Smooth muscle cell (in vitro differentiated cells): Measurements from ENCODE around the gene GPR139. TPM values are rescaled to one million over a fixed set of nuclear protein-coding genes. Genes with fewer than 3 reads are reported as not detected.

Experiments used
- DNase-seq: peaks from one replicate; lab custom pipeline; 2025; ENCODE audit not compliant: unreplicated experiment; lab: John Stamatoyannopoulos, UW
- H2AFZ ChIP-seq: fragments of 200-600 bp; sonication (generic); 2 replicates; pipeline ENCODE4 v1.6.0; 2016; ENCODE audit warnings: antibody characterized with exemption, low read depth, mild to moderate bottlenecking
- H3F3A ChIP-seq: fragments of 200-600 bp; sonication (generic); 2 replicates; pipeline ENCODE4 v1.6.0; 2017; ENCODE audit warnings: antibody characterized with exemption, low read depth
- H3K27ac ChIP-seq: fragments of 200-600 bp; sonication (generic); 2 replicates; pipeline ENCODE4 v1.5.1; 2016; ENCODE audit warnings: low read depth, mild to moderate bottlenecking
- H3K27me3 ChIP-seq: fragments of 200-600 bp; sonication (generic); 2 replicates; pipeline ENCODE4 v1.6.1; 2016; ENCODE audit warnings: low read depth, mild to moderate bottlenecking
- H3K36me3 ChIP-seq: fragments of 200-600 bp; sonication (generic); 2 replicates; pipeline ENCODE4 v1.5.1; 2016; ENCODE audit warnings: low read depth
- H3K4me1 ChIP-seq: fragments of 200-600 bp; sonication (generic); 2 replicates; pipeline ENCODE4 v1.5.1; 2016; ENCODE audit warnings: low read depth
- H3K4me2 ChIP-seq: fragments of 200-600 bp; sonication (generic); 2 replicates; pipeline ENCODE4 v1.6.0; 2016; ENCODE audit warnings: mild to moderate bottlenecking
- H3K4me3 ChIP-seq: fragments of 200-600 bp; sonication (generic); 2 replicates; pipeline ENCODE4 v1.5.1; 2016; ENCODE audit warnings: mild to moderate bottlenecking
- H3K79me2 ChIP-seq: fragments of 200-600 bp; sonication (generic); 2 replicates; pipeline ENCODE4 v1.6.0; 2016; ENCODE audit warnings: low read depth, mild to moderate bottlenecking
- H3K9ac ChIP-seq: fragments of 200-600 bp; sonication (generic); 2 replicates; pipeline ENCODE4 v1.6.0; 2016; ENCODE audit warnings: low read depth
- H3K9me3 ChIP-seq: fragments of 200-600 bp; sonication (generic); replicated peaks from 2 replicates; pipeline ENCODE4 v1.5.1; 2016; ENCODE audit warnings: low read depth
- H4K20me1 ChIP-seq: fragments of 200-600 bp; sonication (generic); 2 replicates; pipeline ENCODE4 v1.6.0; 2016; ENCODE audit warnings: low read depth
- WGBS: methylation state at CpG from one replicate; pipeline ENCODE4 v1.1.7; 2016; ENCODE audit warnings: low lambda C conversion rate; 5-methylcytosine and 5-hydroxymethylcytosine counted together
- polyA plus RNA-seq: library from polyadenylated mRNA; unstranded; fragments of >200 nt; fragmentation: Nextera tagmentation; extraction: Ambion mirVana; gene quantifications from 2 replicates; pipeline ENCODE4 v1.2.1, GENCODE V29; 2016
- total RNA-seq: library from RNA; depleted of rRNA; stranded (reverse); fragments of >200 nt; gene quantifications from 2 replicates; pipeline ENCODE4 v1.2.3, GENCODE V29; 2014
- TF ChIP-seq, protein P1 (sequence below): fragments of 200-600 bp; sonication (generic); IDR thresholded peaks from 2 replicates; pipeline ENCODE4 v1.5.1; 2017; ENCODE audit warnings: borderline replicate concordance, mild to moderate bottlenecking, antibody characterized with exemption; ENCODE audit not compliant: insufficient read depth, poor library complexity, severe bottlenecking

Gene GPR139
- total and polyA plus RNA-seq, 2 experiments from 2014 or later = not detected

- Histone ChIP-seq H3K9me3 (no peaks in the 10 kb centered on the region), H3K9ac (no peak overlapping the region), H2AFZ (no peak overlapping the region), H4K20me1 (no peaks in the 10 kb centered on the region), H3K36me3 (no peaks in the 10 kb centered on the region), H3K4me3 (no peak overlapping the region), H3K27ac (no peak overlapping the region), H3K4me2 (no peak overlapping the region), H3K79me2 (no peaks in the 10 kb centered on the region), H3K27me3 (no peaks in the 10 kb centered on the region), H3K4me1 (no peaks in the 10 kb centered on the region), H3F3A (no peaks in the 10 kb centered on the region)
- no peak for DNase-seq
- TF ChIP-seq, protein P1, sequence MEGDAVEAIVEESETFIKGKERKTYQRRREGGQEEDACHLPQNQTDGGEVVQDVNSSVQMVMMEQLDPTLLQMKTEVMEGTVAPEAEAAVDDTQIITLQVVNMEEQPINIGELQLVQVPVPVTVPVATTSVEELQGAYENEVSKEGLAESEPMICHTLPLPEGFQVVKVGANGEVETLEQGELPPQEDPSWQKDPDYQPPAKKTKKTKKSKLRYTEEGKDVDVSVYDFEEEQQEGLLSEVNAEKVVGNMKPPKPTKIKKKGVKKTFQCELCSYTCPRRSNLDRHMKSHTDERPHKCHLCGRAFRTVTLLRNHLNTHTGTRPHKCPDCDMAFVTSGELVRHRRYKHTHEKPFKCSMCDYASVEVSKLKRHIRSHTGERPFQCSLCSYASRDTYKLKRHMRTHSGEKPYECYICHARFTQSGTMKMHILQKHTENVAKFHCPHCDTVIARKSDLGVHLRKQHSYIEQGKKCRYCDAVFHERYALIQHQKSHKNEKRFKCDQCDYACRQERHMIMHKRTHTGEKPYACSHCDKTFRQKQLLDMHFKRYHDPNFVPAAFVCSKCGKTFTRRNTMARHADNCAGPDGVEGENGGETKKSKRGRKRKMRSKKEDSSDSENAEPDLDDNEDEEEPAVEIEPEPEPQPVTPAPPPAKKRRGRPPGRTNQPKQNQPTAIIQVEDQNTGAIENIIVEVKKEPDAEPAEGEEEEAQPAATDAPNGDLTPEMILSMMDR = no peak
- 69% methylated on average over 5 of the region's 5 CpGs for WGBS
Measured at GRCh38 chr16:20053336-20053735, 20.4 kb downstream of the GPR139 start.

DNA sequence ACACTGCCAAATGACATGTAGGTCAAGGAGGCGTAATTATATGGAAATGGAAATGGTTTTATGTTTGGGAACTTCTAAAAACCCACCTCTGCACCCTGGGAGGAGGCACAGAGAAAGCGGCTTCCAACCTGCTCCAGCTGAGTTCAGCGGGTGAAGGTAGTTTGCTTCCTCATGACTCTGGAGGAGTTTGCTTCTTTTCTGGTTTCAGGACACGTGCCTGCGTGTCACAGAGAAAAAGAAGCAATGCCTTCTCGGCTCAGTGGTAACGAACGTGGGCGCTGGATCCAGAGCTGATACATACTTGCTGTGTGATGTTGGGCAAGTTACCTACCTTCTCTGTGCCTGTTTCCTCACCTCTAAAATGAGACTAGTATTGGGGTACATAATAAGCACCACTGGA, 22.1 kb downstream of the GPR139 start:
- 96% methylated on average over 9 of the region's 9 CpGs for WGBS
- no peaks in the 10 kb centered on the region for H3K9me3 ChIP-seq
- TF ChIP-seq, protein P1 = no peak

DNA sequence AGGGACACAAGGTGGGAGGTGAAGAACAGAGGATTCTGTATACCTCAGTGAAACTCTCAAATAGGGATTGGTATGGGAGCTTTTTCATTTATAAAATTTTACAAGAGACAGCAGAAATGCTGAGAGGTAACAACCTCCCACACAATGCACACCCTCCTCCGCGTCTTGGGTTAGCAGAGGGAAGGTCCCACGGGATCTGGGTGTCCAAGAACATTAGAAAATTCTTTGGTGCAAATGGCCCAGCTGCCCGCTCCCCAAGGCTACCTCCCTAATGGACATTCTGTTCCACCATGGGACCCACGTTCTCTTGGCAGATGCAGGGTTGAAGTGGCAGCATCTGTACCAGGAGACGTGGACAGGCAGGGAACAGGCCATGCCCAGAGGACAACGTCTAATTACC, 22.5 kb downstream of the GPR139 start:
- Histone ChIP-seq H3K4me3 (no peak overlapping the region), H3K4me2 (no peak overlapping the region), H3K9me3 (no peaks in the 10 kb centered on the region), H3K9ac (no peak overlapping the region), H2AFZ (no peak overlapping the region), H4K20me1 (no peaks in the 10 kb centered on the region), H3K27me3 (no peaks in the 10 kb centered on the region), H3F3A (no peaks in the 10 kb centered on the region), H3K4me1 (no peaks in the 10 kb centered on the region), H3K36me3 (no peaks in the 10 kb centered on the region), H3K79me2 (no peaks in the 10 kb centered on the region), H3K27ac (no peak overlapping the region)
- 87% methylated on average over 7 of the region's 7 CpGs for WGBS
- DNase-seq = no peak
- TF ChIP-seq, protein P1 = no peak

More for the DNA sequence above, 22.1 kb downstream of the GPR139 start:
- Histone ChIP-seq H3K9ac (no peak overlapping the region), H3K36me3 (no peaks in the 10 kb centered on the region), H3K4me2 (no peak overlapping the region), H3K4me3 (no peak overlapping the region), H3F3A (no peaks in the 10 kb centered on the region), H3K4me1 (no peaks in the 10 kb centered on the region), H4K20me1 (no peaks in the 10 kb centered on the region), H2AFZ (no peak overlapping the region), H3K27me3 (no peaks in the 10 kb centered on the region), H3K79me2 (no peaks in the 10 kb centered on the region), H3K27ac (no peak overlapping the region)
- no peak for DNase-seq

DNA sequence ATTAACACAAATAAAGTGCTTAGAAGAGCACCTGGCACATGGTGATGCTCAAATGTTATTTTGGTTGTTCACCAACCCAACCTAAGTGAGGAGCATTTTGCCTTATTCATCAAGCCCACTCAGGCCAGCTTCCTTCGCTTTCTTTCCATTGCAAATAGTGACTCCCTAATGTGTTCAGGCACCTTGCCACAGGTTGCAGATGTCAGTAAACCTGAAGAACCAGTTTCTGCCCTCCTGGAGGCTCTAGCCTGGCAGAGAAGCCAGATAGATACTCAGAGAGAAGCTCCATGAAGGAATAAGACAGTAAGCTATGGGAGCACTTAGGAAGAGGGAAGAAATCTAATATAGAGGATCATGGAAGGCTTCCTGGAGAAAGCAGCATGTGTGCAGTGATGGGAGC, 23.9 kb downstream of the GPR139 start:
- H3K36me3 ChIP-seq = no peaks in the 10 kb centered on the region
- no peaks in the 10 kb centered on the region for H3K27me3 ChIP-seq
- H3K79me2 ChIP-seq = no peaks in the 10 kb centered on the region
- H3K27ac ChIP-seq = no peak overlapping the region
- no peaks in the 10 kb centered on the region for H3K4me1 ChIP-seq
- no peak for DNase-seq
- no peak overlapping the region for H3K4me2 ChIP-seq
- 63% methylated on average over 1 of the region's 1 CpG for WGBS
- H2AFZ ChIP-seq = no peak overlapping the region
- TF ChIP-seq, protein P1 = no peak
- H4K20me1 ChIP-seq = no peaks in the 10 kb centered on the region
- no peak overlapping the region for H3K4me3 ChIP-seq
- no peak overlapping the region for H3K9ac ChIP-seq
- no peaks in the 10 kb centered on the region for H3F3A ChIP-seq
- H3K9me3 ChIP-seq = no peaks in the 10 kb centered on the region
